ENCODE results near the gene MYLK2. TPM values are rescaled to one million over a fixed set of nuclear protein-coding genes. Genes with fewer than 3 reads are reported as not detected.

The MYLK2 gene
- total RNA-seq, 1 experiment from 2014 or later: 0.50 TPM

DNA sequence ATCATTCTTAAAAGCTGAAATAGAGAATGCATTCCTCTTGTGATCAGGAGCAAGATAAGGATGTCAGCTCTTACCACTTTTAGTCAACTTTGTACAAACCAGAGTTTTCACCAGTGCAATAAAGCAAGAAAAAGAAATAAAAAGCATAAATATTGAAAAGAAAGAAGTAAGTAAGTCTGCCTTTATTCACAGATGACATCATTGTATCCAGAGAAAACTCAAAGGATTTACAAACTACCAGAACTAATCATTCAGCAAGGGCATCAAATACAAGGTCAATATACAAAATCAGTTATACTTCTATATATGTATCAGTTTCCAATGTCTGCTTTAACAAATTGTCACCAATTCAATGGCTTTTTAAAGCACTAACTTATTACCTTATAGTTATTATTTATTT is 64.7 kb downstream of the MYLK2 start:
- H3K9me2 ChIP-seq (ENCODE audit: insufficient read depth): no peaks in the 10 kb centered on the region
- no peak for TF ChIP-seq EZH2 (IDR thresholded peaks at IDR 0.05; ENCODE audit: low read depth)
- TF ChIP-seq, protein P1, sequence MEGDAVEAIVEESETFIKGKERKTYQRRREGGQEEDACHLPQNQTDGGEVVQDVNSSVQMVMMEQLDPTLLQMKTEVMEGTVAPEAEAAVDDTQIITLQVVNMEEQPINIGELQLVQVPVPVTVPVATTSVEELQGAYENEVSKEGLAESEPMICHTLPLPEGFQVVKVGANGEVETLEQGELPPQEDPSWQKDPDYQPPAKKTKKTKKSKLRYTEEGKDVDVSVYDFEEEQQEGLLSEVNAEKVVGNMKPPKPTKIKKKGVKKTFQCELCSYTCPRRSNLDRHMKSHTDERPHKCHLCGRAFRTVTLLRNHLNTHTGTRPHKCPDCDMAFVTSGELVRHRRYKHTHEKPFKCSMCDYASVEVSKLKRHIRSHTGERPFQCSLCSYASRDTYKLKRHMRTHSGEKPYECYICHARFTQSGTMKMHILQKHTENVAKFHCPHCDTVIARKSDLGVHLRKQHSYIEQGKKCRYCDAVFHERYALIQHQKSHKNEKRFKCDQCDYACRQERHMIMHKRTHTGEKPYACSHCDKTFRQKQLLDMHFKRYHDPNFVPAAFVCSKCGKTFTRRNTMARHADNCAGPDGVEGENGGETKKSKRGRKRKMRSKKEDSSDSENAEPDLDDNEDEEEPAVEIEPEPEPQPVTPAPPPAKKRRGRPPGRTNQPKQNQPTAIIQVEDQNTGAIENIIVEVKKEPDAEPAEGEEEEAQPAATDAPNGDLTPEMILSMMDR (conservative IDR thresholded peaks at IDR 0.05): no peak
- H3K27ac ChIP-seq: no peak overlapping the region
- POLR2A ChIA-PET (ENCODE audit: unreplicated experiment): no interaction called here
- no TSS peak for BruUV-seq (replicated peaks)
- no peaks in the 10 kb centered on the region for H3F3A ChIP-seq (ENCODE audit: insufficient read depth, low read depth)
- no peaks in the 10 kb centered on the region for H4K20me1 ChIP-seq (ENCODE audit: insufficient read depth)
- peaks cover 7% of the 10 kb centered on the region; the same call in 1 of the 2 replicates for H3K4me1 ChIP-seq (replicated peaks; ENCODE audit: insufficient read depth)
- no peak for DNase-seq
- CTCF ChIA-PET: no interaction called here
- H3K9me3 ChIP-seq (ENCODE audit: insufficient read depth, low read depth): no peaks in the 10 kb centered on the region
- intact Hi-C loops (cut with micrococcal nuclease; ENCODE audit: unreplicated experiment): no loop called here
- H3K4me2 ChIP-seq: no peak overlapping the region
- H3K4me3 ChIP-seq: no peak overlapping the region
- no peaks in the 10 kb centered on the region for H3K36me3 ChIP-seq (ENCODE audit: low read depth)
- H2AFZ ChIP-seq: no peak overlapping the region
- H3K27me3 ChIP-seq (ENCODE audit: insufficient read depth, low read depth): peaks cover 18% of the 10 kb centered on the region; the same call in 1 of the 2 replicates
- H3K79me2 ChIP-seq (ENCODE audit: low read depth): no peaks in the 10 kb centered on the region

Other genes starting within 250 kb of the MYLK2 start
- gene ID1, start 214.1 kb upstream of the MYLK2 start, total RNA-seq (2021): 74.4 and 164 TPM in 2 replicates
- not detected in 2 replicates for gene COX4I2, start 181.4 kb upstream of the MYLK2 start, total RNA-seq (2021)
- 125 and 129 TPM in 2 replicates for gene BCL2L1, start 96.5 kb upstream of the MYLK2 start, total RNA-seq (2021)
- gene TPX2, start 80.1 kb upstream of the MYLK2 start, total RNA-seq (2021): 140 and 164 TPM in 2 replicates
- gene FOXS1, start 26.2 kb downstream of the MYLK2 start, total RNA-seq (2021): not detected in 2 replicates
- gene DUSP15, start 51.2 kb downstream of the MYLK2 start, total RNA-seq (2021): not detected in 2 replicates
- gene TTLL9, start 51.3 kb downstream of the MYLK2 start, total RNA-seq (2021): 1.5 and 1.8 TPM in 2 replicates
- 13.7 and 15.3 TPM in 2 replicates for gene PDRG1, start 132.7 kb downstream of the MYLK2 start, total RNA-seq (2021)
- gene XKR7, start 148.8 kb downstream of the MYLK2 start, total RNA-seq (2021): not detected in 2 replicates
- 0.31 and 0.35 TPM in 2 replicates for gene CCM2L, start 191.1 kb downstream of the MYLK2 start, total RNA-seq (2021)
- gene HCK, start 232.9 kb downstream of the MYLK2 start, total RNA-seq (2021): not detected in 2 replicates

All from PC-9 (cell line).